GM21360 (cell line): ENCODE results near the gene MAPKAP1.
A peak's percentile ranks its signal among the peaks of the same experiment; 100 is the strongest.

Experiments
- ATAC-seq: cut with Tn5 transposase; IDR thresholded peaks from one replicate; pipeline ENCODE4 v1.9.1; 2021; ENCODE audit warnings: mild to moderate bottlenecking, moderate library complexity; ENCODE audit not compliant: unreplicated experiment

The MAPKAP1 gene

GRCh38 chr9:125517577-125517976 lies 189.4 kb downstream of the MAPKAP1 start:
- no peak for ATAC-seq

GRCh38 chr9:125515983-125516940 lies 190.7 kb downstream of the MAPKAP1 start:
- no peak for ATAC-seq

GRCh38 chr9:125515281-125515680 lies 191.7 kb downstream of the MAPKAP1 start:
- no peak for ATAC-seq

GRCh38 chr9:125514468-125514867 lies 192.5 kb downstream of the MAPKAP1 start:
- no peak for ATAC-seq

- ATAC-seq = peak; percentile 88
These were observed 193.2 kb downstream of the MAPKAP1 start for GRCh38 chr9:125513668-125514413.

GRCh38 chr9:125513303-125513667 lies 193.7 kb downstream of the MAPKAP1 start:
- no peak for ATAC-seq

- ATAC-seq = no peak
These were observed 195.0 kb downstream of the MAPKAP1 start for GRCh38 chr9:125511789-125512660.

GRCh38 chr9:125510980-125511379 lies 196.0 kb downstream of the MAPKAP1 start:
- no peak for ATAC-seq

- ATAC-seq = no peak
These were observed 197.5 kb downstream of the MAPKAP1 start for GRCh38 chr9:125509476-125509875.

- ATAC-seq = no peak
These were observed 198.8 kb downstream of the MAPKAP1 start for GRCh38 chr9:125508249-125508648.

- no peak for ATAC-seq
These were observed 199.8 kb downstream of the MAPKAP1 start for GRCh38 chr9:125507226-125507625.

GRCh38 chr9:125505988-125506438 lies 201.0 kb downstream of the MAPKAP1 start:
- no peak for ATAC-seq

GRCh38 chr9:125504616-125505015 lies 202.4 kb downstream of the MAPKAP1 start:
- no peak for ATAC-seq

GRCh38 chr9:125497906-125498305 lies 209.1 kb downstream of the MAPKAP1 start:
- no peak for ATAC-seq

- ATAC-seq = no peak
These were observed 209.5 kb downstream of the MAPKAP1 start for GRCh38 chr9:125497478-125497877.

- ATAC-seq = no peak
These were observed 210.6 kb downstream of the MAPKAP1 start for GRCh38 chr9:125496313-125496834.

- ATAC-seq = no peak
These were observed 211.6 kb downstream of the MAPKAP1 start for GRCh38 chr9:125495172-125496119.

- ATAC-seq = no peak
These were observed 212.4 kb downstream of the MAPKAP1 start for GRCh38 chr9:125494653-125494915.

GRCh38 chr9:125493881-125494652 lies 212.9 kb downstream of the MAPKAP1 start:
- ATAC-seq = no peak
